ENCODE data around the gene C17orf100. TPM values are rescaled to one million over a fixed set of nuclear protein-coding genes. Genes with fewer than 3 reads are reported as not detected.

Gene C17orf100
- total RNA-seq, result 1.6 and 1.7 TPM in 2 replicates

DNA sequence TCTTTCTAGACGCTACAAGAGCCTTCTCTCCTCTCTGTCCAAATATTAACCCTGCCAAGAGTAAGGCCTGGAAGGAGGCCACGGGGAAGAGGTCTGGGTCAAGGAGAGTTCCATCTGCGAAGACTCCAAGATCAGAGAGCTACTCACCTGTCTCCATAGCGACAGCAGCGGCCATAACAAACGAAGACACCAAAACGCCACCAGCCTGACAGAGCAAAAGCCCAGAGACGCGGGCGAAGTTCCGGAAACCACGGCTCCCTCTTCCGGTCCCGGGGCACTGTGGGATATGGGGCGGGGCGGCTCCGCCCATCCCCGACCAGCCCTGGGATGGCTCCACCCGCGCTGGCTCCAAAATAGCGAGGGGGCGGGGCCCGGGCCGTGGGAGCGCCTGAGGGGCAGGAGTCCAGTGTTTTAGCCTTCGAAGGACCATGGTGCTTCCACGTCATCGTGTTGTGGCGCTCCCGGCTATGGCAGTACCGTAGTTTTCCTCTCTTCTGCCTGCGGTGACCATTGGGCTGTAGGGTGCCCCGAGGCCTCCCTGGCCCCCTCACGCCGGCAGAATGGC, at the start of gene C17orf100, which contains the start of gene MED31:
C17orf100 (plus strand) TSS at position 409 of the 565 bp plus-strand sequence; CDS start at position 561, 152 bp downstream.
MED31 (minus strand) TSS at position 252 of the 565 bp plus-strand sequence; CDS start at position 175, 77 bp downstream.
- peak within 1 kb of the TSS; percentile 100 for H3K4me3 Mint-ChIP-seq
- DNase-seq (ENCODE audit: low spot score), result peak; percentile 95
- H3K36me3 Mint-ChIP-seq (ENCODE audit: low read depth), result peaks cover 26% of the 10 kb centered on the region
- H3K4me1 Mint-ChIP-seq (ENCODE audit: low read depth), result peaks cover 69% of the 10 kb centered on the region
- peak within 1 kb of the TSS; percentile 100 for H3K27ac Mint-ChIP-seq
- H3K27me3 Mint-ChIP-seq (ENCODE audit: insufficient read depth), result peaks cover 17% of the 10 kb centered on the region
- intact Hi-C loops (cut with micrococcal nuclease), result loop anchor here (1.0 to 5.0 kb wide), 5 partner anchors 11 to 1731 kb away; partner anchors contain the start of genes KIAA0753, RPL26 and TEKT1
- H3K9me3 Mint-ChIP-seq, result no peaks in the 10 kb centered on the region

DNA sequence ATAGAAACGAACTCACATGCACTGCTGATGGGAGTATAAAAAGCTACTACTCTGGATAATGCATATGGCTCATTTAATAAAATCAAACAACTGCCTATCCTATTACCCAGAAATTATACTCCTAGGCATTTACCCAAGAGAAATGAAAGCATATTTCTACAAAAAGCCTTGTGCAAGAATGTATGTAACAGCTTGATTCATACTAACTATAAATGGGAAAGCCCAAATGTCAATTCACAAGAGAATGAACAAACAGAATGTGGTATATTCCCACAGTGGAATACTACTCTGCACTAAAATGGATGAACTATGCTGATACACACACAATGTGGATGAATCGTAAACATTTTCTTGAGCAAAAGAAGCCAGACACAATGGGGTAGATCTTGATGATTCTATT, 49.4 kb upstream of the C17orf100 start:
- Mint-ChIP-seq H3K4me1 (ENCODE audit: low read depth) (no peaks in the 10 kb centered on the region), H3K9me3 (no peaks in the 10 kb centered on the region), H3K27ac (no peak overlapping the region), H3K36me3 (ENCODE audit: low read depth) (peaks cover 28% of the 10 kb centered on the region), H3K27me3 (ENCODE audit: insufficient read depth) (no peaks in the 10 kb centered on the region), H3K4me3 (no peak overlapping the region)
- no peak for DNase-seq (ENCODE audit: low spot score)
- intact Hi-C loops (cut with micrococcal nuclease), result no loop called here

DNA sequence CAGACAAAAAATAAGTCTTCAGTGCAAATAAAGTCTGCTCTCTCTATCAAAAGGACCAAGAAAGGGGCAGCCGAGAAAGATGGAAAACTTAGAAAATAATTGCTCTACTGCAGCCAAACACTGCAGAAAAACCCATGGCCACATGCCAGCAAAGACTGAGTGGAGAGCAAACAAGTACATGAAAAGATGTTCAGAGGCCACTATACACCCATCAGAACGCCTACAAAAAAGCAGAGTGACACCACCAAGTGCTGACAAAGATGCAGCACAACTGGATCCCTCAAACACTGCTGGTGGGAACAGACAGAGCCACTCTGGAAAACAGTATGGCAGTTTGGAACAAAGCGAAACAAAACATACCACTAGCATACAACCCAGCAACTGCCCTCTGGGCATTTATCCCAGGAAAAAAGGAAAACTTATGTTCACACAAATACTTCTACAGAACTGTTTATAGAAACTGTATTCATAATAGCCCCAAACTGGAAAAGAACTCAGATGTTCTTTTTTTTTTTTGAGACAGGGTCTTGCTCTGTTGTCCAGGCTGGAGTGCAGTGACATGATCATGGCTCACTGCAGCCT, 47.7 kb upstream of the C17orf100 start:
- no peak overlapping the region for H3K27ac Mint-ChIP-seq
- H3K27me3 Mint-ChIP-seq (ENCODE audit: insufficient read depth), result no peaks in the 10 kb centered on the region
- H3K36me3 Mint-ChIP-seq (ENCODE audit: low read depth), result peaks cover 25% of the 10 kb centered on the region
- no peak for DNase-seq (ENCODE audit: low spot score)
- intact Hi-C loops (cut with micrococcal nuclease), result no loop called here
- no peak overlapping the region for H3K4me3 Mint-ChIP-seq
- H3K4me1 Mint-ChIP-seq (ENCODE audit: low read depth), result no peaks in the 10 kb centered on the region
- H3K9me3 Mint-ChIP-seq, result no peaks in the 10 kb centered on the region

DNA sequence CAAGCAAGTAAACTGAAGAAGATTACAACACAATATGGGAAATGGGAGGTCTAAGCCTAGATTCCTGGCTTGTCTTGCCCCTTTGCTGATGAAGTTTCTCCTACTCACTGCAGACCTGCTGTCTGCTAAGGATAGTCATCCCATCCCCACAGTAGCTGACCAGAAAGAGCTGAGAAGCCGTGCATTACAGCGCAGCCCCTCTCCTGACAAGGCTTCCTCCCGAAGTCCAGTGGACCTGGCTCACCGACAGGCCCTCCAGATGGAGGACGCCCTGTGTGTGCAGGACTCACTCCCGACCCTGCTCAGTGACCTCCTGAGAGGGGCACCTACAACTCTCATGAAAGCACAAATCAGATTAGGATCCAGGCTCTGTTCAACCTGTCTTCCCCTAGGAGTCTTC, 46.4 kb upstream of the C17orf100 start:
- no peaks in the 10 kb centered on the region for H3K4me1 Mint-ChIP-seq (ENCODE audit: low read depth)
- no peaks in the 10 kb centered on the region for H3K9me3 Mint-ChIP-seq
- intact Hi-C loops (cut with micrococcal nuclease), result no loop called here
- H3K36me3 Mint-ChIP-seq (ENCODE audit: low read depth), result peaks cover 33% of the 10 kb centered on the region
- no peak overlapping the region for H3K27ac Mint-ChIP-seq
- no peak overlapping the region for H3K4me3 Mint-ChIP-seq
- H3K27me3 Mint-ChIP-seq (ENCODE audit: insufficient read depth), result no peaks in the 10 kb centered on the region
- DNase-seq (ENCODE audit: low spot score), result no peak

DNA sequence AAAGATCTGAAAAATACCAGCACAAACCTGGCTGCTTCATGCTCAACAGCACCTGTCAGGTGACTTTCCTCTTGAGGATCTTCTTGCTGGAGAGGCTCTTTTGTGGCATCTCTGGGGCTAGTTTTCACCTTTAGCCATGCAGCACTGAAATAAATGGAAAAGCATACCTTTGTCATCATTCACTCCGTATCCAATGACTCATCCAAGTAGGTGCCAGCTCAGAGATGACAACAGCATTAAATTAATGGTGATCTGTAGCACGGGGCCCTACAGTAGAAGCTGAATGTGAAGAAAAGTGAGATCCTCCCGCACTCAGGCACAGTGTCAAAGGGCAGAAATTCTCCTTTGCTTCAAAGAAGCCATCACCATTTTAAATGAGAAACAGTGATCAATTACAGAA, 43.2 kb upstream of the C17orf100 start:
- Mint-ChIP-seq H3K27me3 (ENCODE audit: insufficient read depth) (no peaks in the 10 kb centered on the region), H3K4me1 (ENCODE audit: low read depth) (no peaks in the 10 kb centered on the region), H3K36me3 (ENCODE audit: low read depth) (peaks cover 28% of the 10 kb centered on the region), H3K27ac (no peak overlapping the region), H3K9me3 (no peaks in the 10 kb centered on the region), H3K4me3 (no peak overlapping the region)
- intact Hi-C loops (cut with micrococcal nuclease), result no loop called here
- DNase-seq (ENCODE audit: low spot score), result no peak

DNA sequence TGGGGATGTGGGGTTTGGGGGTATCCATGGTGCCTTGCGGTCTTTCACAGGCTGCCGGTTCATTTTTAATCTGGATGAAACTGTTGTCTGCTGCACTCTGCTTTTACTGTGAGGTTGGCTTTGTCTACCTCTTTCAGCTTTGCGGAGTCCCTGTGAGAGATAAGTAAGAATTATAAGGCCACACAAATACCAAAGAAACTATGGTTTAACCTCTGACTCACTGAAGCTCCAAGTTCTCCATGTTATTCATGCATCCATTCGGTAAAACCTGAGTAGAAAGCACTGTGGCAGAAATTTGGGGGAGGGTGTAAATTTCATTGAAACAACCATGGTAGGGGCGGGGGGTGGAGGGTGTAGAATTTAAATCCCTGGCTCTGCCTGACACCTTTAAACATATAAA, 41.6 kb upstream of the C17orf100 start:
- no peak for DNase-seq (ENCODE audit: low spot score)
- Mint-ChIP-seq H3K4me3 (no peak overlapping the region), H3K36me3 (ENCODE audit: low read depth) (peaks cover 20% of the 10 kb centered on the region), H3K9me3 (no peaks in the 10 kb centered on the region), H3K4me1 (ENCODE audit: low read depth) (peaks cover 6% of the 10 kb centered on the region), H3K27ac (no peak overlapping the region), H3K27me3 (ENCODE audit: insufficient read depth) (no peaks in the 10 kb centered on the region)
- intact Hi-C loops (cut with micrococcal nuclease), result no loop called here

DNA sequence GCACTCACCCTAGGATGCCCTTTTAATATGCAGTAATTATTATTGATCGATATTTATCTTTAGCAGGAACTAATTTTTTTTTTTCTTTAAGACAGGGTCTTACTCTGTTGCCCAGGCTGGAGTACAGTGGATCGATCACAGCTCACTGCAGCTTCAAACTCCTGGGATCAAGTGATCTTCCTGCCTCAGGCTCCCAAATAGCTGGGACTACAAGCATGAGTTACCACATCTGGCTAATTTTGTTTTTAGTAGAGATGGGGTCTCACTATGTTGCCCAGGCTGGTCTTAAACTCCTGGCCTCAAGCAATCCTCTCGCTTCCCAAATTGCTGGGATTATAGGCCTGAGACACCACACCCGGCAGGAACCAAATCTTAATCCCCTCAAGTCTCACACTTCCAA, 40.3 kb upstream of the C17orf100 start:
- intact Hi-C loops (cut with micrococcal nuclease), result no loop called here
- H3K36me3 Mint-ChIP-seq (ENCODE audit: low read depth), result peaks cover 14% of the 10 kb centered on the region
- H3K27ac Mint-ChIP-seq, result no peak overlapping the region

DNA sequence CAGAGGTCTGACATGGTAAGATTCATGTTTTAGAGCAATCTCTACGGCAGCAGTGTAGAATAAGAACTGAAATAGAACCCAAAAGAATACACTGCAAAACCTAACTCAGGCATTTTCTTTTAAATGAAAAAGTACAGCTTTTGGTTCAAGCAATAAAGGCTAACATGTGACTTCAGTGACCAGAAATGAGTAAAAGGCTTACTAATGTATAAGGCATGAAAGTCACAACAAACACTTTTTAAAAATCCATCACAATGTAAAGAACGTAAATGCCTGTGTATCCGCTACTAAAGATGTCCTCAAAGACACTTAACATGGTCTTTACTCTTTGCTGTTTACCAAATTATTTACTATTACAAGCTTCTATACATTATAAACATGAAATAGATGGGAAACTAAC, 27.6 kb upstream of the C17orf100 start:
- Mint-ChIP-seq H3K4me3 (no peak overlapping the region), H3K9me3 (no peaks in the 10 kb centered on the region), H3K27me3 (ENCODE audit: insufficient read depth) (no peaks in the 10 kb centered on the region), H3K4me1 (ENCODE audit: low read depth) (no peaks in the 10 kb centered on the region), H3K27ac (no peak overlapping the region), H3K36me3 (ENCODE audit: low read depth) (peaks cover 16% of the 10 kb centered on the region)
- intact Hi-C loops (cut with micrococcal nuclease), result no loop called here
- DNase-seq (ENCODE audit: low spot score), result no peak

More for the DNA sequence above, 40.3 kb upstream of the C17orf100 start:
- H3K9me3 Mint-ChIP-seq, result no peaks in the 10 kb centered on the region
- H3K4me1 Mint-ChIP-seq (ENCODE audit: low read depth), result peaks cover 6% of the 10 kb centered on the region
- no peaks in the 10 kb centered on the region for H3K27me3 Mint-ChIP-seq (ENCODE audit: insufficient read depth)
- DNase-seq (ENCODE audit: low spot score), result no peak
- no peak overlapping the region for H3K4me3 Mint-ChIP-seq

DNA sequence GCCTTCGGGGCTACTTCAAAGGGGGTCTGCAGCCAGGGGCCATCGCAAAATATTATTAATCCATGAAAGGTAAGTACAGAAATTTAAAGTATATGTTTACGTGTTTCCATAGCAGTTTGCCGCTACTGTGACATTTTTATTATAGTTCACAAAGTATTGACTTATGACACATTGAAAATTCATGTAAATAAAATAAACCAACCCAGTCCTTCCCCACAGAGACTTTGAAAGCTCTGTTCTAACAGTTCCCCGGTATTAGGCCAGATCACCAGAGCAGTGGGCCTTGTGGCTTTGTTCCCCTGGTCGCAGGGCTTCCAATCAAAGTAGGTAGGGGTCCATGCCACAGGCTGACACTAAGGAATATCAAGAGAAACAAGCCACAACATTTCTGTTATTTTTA, 24.9 kb upstream of the C17orf100 start:
- intact Hi-C loops (cut with micrococcal nuclease), result no loop called here
- no peak overlapping the region for H3K27ac Mint-ChIP-seq
- DNase-seq (ENCODE audit: low spot score), result no peak
- no peaks in the 10 kb centered on the region for H3K27me3 Mint-ChIP-seq (ENCODE audit: insufficient read depth)
- H3K4me1 Mint-ChIP-seq (ENCODE audit: low read depth), result no peaks in the 10 kb centered on the region
- no peaks in the 10 kb centered on the region for H3K9me3 Mint-ChIP-seq
- peaks cover 23% of the 10 kb centered on the region for H3K36me3 Mint-ChIP-seq (ENCODE audit: low read depth)
- no peak overlapping the region for H3K4me3 Mint-ChIP-seq

DNA sequence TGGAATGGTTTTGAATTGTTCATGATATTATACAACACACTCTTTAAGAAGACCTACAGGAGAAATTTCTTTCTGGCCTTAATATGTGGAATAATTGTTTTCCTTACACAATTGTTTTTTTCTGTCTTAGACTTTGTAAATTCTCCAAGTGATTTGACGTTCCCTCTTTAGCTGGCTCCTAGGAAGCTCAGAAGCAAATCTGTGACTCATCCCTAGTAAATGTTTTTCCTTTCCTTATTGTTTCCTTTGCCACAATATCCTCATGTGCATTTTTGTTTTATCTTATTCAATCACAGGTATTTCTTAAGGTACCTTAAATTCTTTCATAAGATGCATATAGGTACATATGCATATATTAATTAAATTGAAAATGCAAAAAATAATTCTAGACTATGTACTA, 24.5 kb upstream of the C17orf100 start:
- H3K36me3 Mint-ChIP-seq (ENCODE audit: low read depth), result peaks cover 23% of the 10 kb centered on the region
- H3K27ac Mint-ChIP-seq, result no peak overlapping the region

DNA sequence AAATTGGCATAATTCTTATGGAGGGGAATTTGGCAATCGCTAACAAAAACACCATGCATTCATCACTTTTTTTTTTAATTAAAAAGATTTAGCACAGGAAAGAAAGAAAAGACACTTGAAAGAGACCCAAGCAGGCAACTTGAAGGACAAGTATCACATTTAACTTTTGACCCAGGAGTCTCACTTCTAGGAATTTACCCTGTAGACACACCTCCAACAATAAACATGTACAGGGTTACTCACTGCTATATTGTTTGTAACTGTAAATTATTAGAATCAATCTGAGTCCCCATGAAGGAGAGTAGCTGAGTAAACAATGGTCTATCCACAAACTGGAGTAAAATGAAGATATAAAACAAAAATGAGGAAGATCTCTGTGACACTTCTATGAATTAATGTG, 21.2 kb upstream of the C17orf100 start:
- H3K27ac Mint-ChIP-seq, result no peak overlapping the region
- DNase-seq (ENCODE audit: low spot score), result no peak
- H3K4me3 Mint-ChIP-seq, result no peak overlapping the region
- intact Hi-C loops (cut with micrococcal nuclease), result no loop called here
- no peaks in the 10 kb centered on the region for H3K27me3 Mint-ChIP-seq (ENCODE audit: insufficient read depth)
- H3K4me1 Mint-ChIP-seq (ENCODE audit: low read depth), result no peaks in the 10 kb centered on the region
- H3K9me3 Mint-ChIP-seq, result no peaks in the 10 kb centered on the region
- H3K36me3 Mint-ChIP-seq (ENCODE audit: low read depth), result peaks cover 30% of the 10 kb centered on the region

More for the DNA sequence above, 24.5 kb upstream of the C17orf100 start:
- no peaks in the 10 kb centered on the region for H3K27me3 Mint-ChIP-seq (ENCODE audit: insufficient read depth)
- H3K4me3 Mint-ChIP-seq, result no peak overlapping the region
- intact Hi-C loops (cut with micrococcal nuclease), result no loop called here
- H3K4me1 Mint-ChIP-seq (ENCODE audit: low read depth), result no peaks in the 10 kb centered on the region
- no peaks in the 10 kb centered on the region for H3K9me3 Mint-ChIP-seq
- no peak for DNase-seq (ENCODE audit: low spot score)

DNA sequence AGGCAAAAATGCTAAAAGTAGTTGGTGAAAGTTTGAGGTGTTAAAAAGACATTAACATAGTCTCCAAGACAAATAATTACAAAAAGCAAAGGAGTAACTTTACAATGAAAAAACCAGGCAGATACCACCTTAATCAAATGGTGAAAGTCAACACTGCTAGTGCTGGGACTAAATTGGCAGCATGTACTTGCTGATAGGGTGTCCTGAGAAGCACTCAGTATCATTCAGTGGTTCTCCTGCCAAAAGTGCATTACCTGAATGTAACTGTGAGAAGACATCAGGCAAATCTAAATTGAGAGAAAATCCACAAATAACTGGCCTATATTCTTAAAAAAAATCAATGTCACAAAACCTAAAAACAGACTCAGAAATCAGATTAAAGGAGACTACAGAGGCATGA, 19.0 kb upstream of the C17orf100 start:
- Mint-ChIP-seq H3K4me3 (no peak overlapping the region), H3K36me3 (ENCODE audit: low read depth) (peaks cover 28% of the 10 kb centered on the region), H3K27ac (no peak overlapping the region), H3K4me1 (ENCODE audit: low read depth) (no peaks in the 10 kb centered on the region), H3K27me3 (ENCODE audit: insufficient read depth) (no peaks in the 10 kb centered on the region), H3K9me3 (no peaks in the 10 kb centered on the region)
- DNase-seq (ENCODE audit: low spot score), result no peak
- intact Hi-C loops (cut with micrococcal nuclease), result no loop called here

DNA sequence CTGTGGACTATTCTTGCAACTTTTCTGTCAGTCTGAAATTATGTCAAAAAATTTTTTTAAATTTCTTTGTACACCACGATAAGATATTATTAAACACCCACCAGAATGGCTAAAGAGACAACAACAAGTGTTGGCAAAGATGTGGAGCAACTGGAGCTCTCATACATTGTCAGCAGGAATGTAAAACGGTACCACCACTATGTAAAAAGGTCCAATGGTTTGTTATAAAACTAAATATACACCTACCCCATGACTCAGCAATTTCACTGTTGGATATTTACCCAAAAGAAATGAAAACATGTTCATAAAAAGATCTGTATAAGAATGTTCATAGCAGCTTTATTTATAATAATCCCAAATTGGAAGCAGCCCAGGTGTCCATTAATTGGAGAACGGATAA, 18.3 kb upstream of the C17orf100 start:
- peaks cover 28% of the 10 kb centered on the region for H3K36me3 Mint-ChIP-seq (ENCODE audit: low read depth)
- H3K4me3 Mint-ChIP-seq, result no peak overlapping the region
- intact Hi-C loops (cut with micrococcal nuclease), result no loop called here
- no peak for DNase-seq (ENCODE audit: low spot score)
- H3K27ac Mint-ChIP-seq, result no peak overlapping the region
- H3K4me1 Mint-ChIP-seq (ENCODE audit: low read depth), result peaks cover 5% of the 10 kb centered on the region
- no peaks in the 10 kb centered on the region for H3K9me3 Mint-ChIP-seq
- no peaks in the 10 kb centered on the region for H3K27me3 Mint-ChIP-seq (ENCODE audit: insufficient read depth)

Data from activated T-helper 1 cell treated with anti-CD3 and anti-CD28 coated beads, Interleukin-12 subunit alpha, Interleukin-12 subunit beta, Interleukin-2, Interleukin-4 antibody, amounts not matched to agents 30 ng/mL and 10 ng/mL and 1 ng/mL, durations not matched to agents 14 hours and 24 hours and 36 hours (primary cell).